ENCODE data around the gene CLCN4.

- TF ChIP-seq CTCF (IDR thresholded peaks at IDR 0.05): no peak
- TF ChIP-seq POLR2AphosphoS5 (IDR thresholded peaks at IDR 0.05; ENCODE audit: low read depth, low read length): no peak
- TF ChIP-seq EP300 (IDR thresholded peaks at IDR 0.05; ENCODE audit: borderline replicate concordance in 1 of 2, low read depth in 1 of 2, low read length in 1 of 2): no peak
- TF ChIP-seq MAX (IDR thresholded peaks at IDR 0.05; ENCODE audit: low read depth): no peak
- TF ChIP-seq RFX5 (IDR thresholded peaks at IDR 0.05; ENCODE audit: low read length): no peak
- TF ChIP-seq, protein P1, sequence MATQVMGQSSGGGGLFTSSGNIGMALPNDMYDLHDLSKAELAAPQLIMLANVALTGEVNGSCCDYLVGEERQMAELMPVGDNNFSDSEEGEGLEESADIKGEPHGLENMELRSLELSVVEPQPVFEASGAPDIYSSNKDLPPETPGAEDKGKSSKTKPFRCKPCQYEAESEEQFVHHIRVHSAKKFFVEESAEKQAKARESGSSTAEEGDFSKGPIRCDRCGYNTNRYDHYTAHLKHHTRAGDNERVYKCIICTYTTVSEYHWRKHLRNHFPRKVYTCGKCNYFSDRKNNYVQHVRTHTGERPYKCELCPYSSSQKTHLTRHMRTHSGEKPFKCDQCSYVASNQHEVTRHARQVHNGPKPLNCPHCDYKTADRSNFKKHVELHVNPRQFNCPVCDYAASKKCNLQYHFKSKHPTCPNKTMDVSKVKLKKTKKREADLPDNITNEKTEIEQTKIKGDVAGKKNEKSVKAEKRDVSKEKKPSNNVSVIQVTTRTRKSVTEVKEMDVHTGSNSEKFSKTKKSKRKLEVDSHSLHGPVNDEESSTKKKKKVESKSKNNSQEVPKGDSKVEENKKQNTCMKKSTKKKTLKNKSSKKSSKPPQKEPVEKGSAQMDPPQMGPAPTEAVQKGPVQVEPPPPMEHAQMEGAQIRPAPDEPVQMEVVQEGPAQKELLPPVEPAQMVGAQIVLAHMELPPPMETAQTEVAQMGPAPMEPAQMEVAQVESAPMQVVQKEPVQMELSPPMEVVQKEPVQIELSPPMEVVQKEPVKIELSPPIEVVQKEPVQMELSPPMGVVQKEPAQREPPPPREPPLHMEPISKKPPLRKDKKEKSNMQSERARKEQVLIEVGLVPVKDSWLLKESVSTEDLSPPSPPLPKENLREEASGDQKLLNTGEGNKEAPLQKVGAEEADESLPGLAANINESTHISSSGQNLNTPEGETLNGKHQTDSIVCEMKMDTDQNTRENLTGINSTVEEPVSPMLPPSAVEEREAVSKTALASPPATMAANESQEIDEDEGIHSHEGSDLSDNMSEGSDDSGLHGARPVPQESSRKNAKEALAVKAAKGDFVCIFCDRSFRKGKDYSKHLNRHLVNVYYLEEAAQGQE (IDR thresholded peaks at IDR 0.05; ENCODE audit: low read depth, low read length): no peak
- TF ChIP-seq GABPA (IDR thresholded peaks at IDR 0.05; ENCODE audit: low read depth): no peak
- TF ChIP-seq, protein P2, sequence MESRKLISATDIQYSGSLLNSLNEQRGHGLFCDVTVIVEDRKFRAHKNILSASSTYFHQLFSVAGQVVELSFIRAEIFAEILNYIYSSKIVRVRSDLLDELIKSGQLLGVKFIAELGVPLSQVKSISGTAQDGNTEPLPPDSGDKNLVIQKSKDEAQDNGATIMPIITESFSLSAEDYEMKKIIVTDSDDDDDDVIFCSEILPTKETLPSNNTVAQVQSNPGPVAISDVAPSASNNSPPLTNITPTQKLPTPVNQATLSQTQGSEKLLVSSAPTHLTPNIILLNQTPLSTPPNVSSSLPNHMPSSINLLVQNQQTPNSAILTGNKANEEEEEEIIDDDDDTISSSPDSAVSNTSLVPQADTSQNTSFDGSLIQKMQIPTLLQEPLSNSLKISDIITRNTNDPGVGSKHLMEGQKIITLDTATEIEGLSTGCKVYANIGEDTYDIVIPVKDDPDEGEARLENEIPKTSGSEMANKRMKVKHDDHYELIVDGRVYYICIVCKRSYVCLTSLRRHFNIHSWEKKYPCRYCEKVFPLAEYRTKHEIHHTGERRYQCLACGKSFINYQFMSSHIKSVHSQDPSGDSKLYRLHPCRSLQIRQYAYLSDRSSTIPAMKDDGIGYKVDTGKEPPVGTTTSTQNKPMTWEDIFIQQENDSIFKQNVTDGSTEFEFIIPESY (IDR thresholded peaks at IDR 0.05; ENCODE audit: borderline replicate concordance, low read depth): no peak
- TF ChIP-seq NRF1 (IDR thresholded peaks at IDR 0.05; ENCODE audit: low read depth, low read length): no peak
- TF ChIP-seq USF2 (IDR thresholded peaks at IDR 0.05; ENCODE audit: borderline replicate concordance, low read depth, low read length): no peak
These were observed 27.0 kb downstream of the CLCN4 start for GRCh38 chrX:10183760-10184159.

All from SK-N-SH (cell line).